IMR-90 (cell line): ENCODE measurements around the gene SDR9C7.

ENCODE experiments used
- BHLHE40 ChIP-seq: fragments of 150-350 bp; IDR thresholded peaks from 2 replicates; pipeline ENCODE4 v1.6.1; 2016; ENCODE audit warnings: mild to moderate bottlenecking, low read depth, low read length
- CEBPB ChIP-seq: IDR thresholded peaks from 2 replicates; pipeline ENCODE4 v1.6.1; 2012; ENCODE audit warnings: low read depth, low read length, improper control_type of control experiment
- CHD1 ChIP-seq: IDR thresholded peaks from 2 replicates; pipeline ENCODE4 v1.6.1; 2012; ENCODE audit warnings: low read depth, low read length, improper control_type of control experiment
- ELK1 ChIP-seq: fragments of 150-350 bp; IDR thresholded peaks from 2 replicates; pipeline ENCODE4 v1.6.1; 2016; ENCODE audit warnings: low read depth, mild to moderate bottlenecking, low read length, moderate library complexity, borderline replicate concordance
- MAFK ChIP-seq: IDR thresholded peaks from 2 replicates; pipeline ENCODE4 v1.6.1; 2012; ENCODE audit warnings: low read depth, low read length, improper control_type of control experiment
- MAZ ChIP-seq: IDR thresholded peaks from 2 replicates; pipeline ENCODE4 v1.6.1; 2012; ENCODE audit warnings: low read depth, mild to moderate bottlenecking, low read length, improper control_type of control experiment, moderate library complexity, borderline replicate concordance
- POLR2A ChIP-seq: IDR thresholded peaks from 2 replicates; pipeline ENCODE4 v1.6.1; 2012; ENCODE audit warnings: mild to moderate bottlenecking, low read depth, low read length
- RAD21 ChIP-seq: IDR thresholded peaks from 2 replicates; pipeline ENCODE4 v1.6.1; 2012; ENCODE audit warnings: low read length, improper control_type of control experiment
- RCOR1 ChIP-seq: IDR thresholded peaks from 2 replicates; pipeline ENCODE4 v1.6.1; 2012; ENCODE audit warnings: mild to moderate bottlenecking, low read length, improper control_type of control experiment; ENCODE audit not compliant: insufficient replicate concordance
- SMC3 ChIP-seq: fragments of 150-350 bp; IDR thresholded peaks from 2 replicates; pipeline ENCODE4 v1.6.1; 2016; ENCODE audit warnings: low read depth, mild to moderate bottlenecking, antibody characterized with exemption, low read length, moderate library complexity
- TF ChIP-seq, protein P1 (sequence below): conservative IDR thresholded peaks from 2 replicates; pipeline ENCODE4 v1.5.1; 2012; ENCODE audit warnings: mild to moderate bottlenecking, low read depth, low read length, improper control_type of control experiment
- TF ChIP-seq, protein P2 (sequence below): fragments of 150-350 bp; IDR thresholded peaks from 2 replicates; pipeline ENCODE4 v1.6.1; 2017; ENCODE audit warnings: mild to moderate bottlenecking, antibody characterized with exemption, low read length, low read depth

GRCh38 chr12:56957229-56958052 lies 23.2 kb upstream of the SDR9C7 start, which contains the start of gene RDH16:
- TF ChIP-seq POLR2A (no peak), BHLHE40 (no peak), CEBPB (no peak), RCOR1 (no peak), RAD21 (no peak), CHD1 (no peak), SMC3 (no peak), ELK1 (no peak), MAZ (no peak), MAFK (no peak)
- TF ChIP-seq, protein P1, sequence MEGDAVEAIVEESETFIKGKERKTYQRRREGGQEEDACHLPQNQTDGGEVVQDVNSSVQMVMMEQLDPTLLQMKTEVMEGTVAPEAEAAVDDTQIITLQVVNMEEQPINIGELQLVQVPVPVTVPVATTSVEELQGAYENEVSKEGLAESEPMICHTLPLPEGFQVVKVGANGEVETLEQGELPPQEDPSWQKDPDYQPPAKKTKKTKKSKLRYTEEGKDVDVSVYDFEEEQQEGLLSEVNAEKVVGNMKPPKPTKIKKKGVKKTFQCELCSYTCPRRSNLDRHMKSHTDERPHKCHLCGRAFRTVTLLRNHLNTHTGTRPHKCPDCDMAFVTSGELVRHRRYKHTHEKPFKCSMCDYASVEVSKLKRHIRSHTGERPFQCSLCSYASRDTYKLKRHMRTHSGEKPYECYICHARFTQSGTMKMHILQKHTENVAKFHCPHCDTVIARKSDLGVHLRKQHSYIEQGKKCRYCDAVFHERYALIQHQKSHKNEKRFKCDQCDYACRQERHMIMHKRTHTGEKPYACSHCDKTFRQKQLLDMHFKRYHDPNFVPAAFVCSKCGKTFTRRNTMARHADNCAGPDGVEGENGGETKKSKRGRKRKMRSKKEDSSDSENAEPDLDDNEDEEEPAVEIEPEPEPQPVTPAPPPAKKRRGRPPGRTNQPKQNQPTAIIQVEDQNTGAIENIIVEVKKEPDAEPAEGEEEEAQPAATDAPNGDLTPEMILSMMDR: no peak
- TF ChIP-seq, protein P2, sequence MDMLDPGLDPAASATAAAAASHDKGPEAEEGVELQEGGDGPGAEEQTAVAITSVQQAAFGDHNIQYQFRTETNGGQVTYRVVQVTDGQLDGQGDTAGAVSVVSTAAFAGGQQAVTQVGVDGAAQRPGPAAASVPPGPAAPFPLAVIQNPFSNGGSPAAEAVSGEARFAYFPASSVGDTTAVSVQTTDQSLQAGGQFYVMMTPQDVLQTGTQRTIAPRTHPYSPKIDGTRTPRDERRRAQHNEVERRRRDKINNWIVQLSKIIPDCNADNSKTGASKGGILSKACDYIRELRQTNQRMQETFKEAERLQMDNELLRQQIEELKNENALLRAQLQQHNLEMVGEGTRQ: no peak
